ENCODE measurements around the gene HBA2. TPM values are rescaled to one million over a fixed set of nuclear protein-coding genes. Genes with fewer than 3 reads are reported as not detected.

The HBA2 gene
- total RNA-seq, 4 donors from 2014 or later = 91.3 to 2,323 (median 185) TPM

DNA sequence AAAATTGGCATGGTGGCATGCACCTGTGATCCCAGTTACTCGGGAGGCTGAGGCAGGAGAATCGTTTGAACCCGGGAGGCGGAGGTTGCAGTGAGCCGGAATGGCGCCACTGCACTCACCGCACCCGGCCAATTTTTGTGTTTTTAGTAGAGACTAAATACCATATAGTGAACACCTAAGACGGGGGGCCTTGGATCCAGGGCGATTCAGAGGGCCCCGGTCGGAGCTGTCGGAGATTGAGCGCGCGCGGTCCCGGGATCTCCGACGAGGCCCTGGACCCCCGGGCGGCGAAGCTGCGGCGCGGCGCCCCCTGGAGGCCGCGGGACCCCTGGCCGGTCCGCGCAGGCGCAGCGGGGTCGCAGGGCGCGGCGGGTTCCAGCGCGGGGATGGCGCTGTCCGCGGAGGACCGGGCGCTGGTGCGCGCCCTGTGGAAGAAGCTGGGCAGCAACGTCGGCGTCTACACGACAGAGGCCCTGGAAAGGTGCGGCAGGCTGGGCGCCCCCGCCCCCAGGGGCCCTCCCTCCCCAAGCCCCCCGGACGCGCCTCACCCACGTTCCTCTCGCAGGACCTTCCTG, 7.5 kb downstream of the HBA2 start, which contains the start of gene HBQ1:
Gene HBQ1, plus strand, starts transcription at position 359 of the 575 bp plus-strand sequence. Its CDS starts 28 bp downstream, at position 387.
- ATAC-seq (ENCODE audit: low FRiP score) (no peak), DNase-seq (ENCODE audit: low spot score) (no peak)
- TF ChIP-seq, protein P1, sequence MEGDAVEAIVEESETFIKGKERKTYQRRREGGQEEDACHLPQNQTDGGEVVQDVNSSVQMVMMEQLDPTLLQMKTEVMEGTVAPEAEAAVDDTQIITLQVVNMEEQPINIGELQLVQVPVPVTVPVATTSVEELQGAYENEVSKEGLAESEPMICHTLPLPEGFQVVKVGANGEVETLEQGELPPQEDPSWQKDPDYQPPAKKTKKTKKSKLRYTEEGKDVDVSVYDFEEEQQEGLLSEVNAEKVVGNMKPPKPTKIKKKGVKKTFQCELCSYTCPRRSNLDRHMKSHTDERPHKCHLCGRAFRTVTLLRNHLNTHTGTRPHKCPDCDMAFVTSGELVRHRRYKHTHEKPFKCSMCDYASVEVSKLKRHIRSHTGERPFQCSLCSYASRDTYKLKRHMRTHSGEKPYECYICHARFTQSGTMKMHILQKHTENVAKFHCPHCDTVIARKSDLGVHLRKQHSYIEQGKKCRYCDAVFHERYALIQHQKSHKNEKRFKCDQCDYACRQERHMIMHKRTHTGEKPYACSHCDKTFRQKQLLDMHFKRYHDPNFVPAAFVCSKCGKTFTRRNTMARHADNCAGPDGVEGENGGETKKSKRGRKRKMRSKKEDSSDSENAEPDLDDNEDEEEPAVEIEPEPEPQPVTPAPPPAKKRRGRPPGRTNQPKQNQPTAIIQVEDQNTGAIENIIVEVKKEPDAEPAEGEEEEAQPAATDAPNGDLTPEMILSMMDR (IDR thresholded peaks at IDR 0.05) = no peak

DNA sequence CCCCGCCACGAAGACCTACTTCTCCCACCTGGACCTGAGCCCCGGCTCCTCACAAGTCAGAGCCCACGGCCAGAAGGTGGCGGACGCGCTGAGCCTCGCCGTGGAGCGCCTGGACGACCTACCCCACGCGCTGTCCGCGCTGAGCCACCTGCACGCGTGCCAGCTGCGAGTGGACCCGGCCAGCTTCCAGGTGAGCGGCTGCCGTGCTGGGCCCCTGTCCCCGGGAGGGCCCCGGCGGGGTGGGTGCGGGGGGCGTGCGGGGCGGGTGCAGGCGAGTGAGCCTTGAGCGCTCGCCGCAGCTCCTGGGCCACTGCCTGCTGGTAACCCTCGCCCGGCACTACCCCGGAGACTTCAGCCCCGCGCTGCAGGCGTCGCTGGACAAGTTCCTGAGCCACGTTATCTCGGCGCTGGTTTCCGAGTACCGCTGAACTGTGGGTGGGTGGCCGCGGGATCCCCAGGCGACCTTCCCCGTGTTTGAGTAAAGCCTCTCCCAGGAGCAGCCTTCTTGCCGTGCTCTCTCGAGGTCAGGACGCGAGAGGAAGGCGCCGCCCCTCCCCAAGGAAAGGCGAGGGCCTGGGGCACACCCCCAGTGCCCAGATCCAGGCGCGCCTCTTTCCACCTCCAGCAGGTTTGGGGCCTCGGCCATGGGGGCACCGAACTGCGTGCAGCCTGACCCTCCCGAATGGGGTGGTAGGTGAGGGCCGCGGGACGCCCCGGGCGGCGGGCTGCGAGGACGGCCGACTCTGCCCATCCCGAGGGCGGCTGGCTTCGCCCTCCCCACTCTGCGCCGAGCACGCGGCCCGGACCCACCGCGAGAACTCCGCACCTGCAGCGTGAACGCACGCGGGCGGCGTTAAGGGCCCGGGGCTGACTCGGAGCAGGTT, 8.2 kb downstream of the HBA2 start:
- ATAC-seq (ENCODE audit: low FRiP score) (peak; percentile 57), DNase-seq (ENCODE audit: low spot score) (no peak)
- TF ChIP-seq, protein P1 (IDR thresholded peaks at IDR 0.05) = no peak

- no peak for ATAC-seq (ENCODE audit: low FRiP score)
- peak; percentile 64 for DNase-seq (ENCODE audit: low spot score)
Observed at GRCh38 chr16:181565-182021, 8.9 kb downstream of the HBA2 start.

DNA sequence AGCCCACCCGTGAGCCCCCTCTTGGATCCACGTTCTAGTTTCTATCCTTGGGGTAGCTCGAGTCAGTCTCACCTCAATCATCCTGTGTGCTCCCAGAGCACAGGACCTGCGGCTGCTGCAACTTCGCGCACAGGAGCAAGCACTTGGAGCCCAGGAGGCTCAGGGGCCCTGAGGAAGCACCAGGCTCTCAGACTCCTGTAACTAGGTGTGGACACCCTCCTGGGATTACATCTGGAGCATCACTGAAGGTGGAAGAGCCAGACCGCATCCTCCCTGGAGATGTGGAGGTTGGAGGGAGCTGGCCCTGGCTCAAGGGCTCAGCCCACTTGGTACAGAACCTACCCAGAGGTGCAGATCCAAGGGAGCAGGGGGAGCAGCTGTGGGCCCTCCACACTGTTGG, 10.3 kb downstream of the HBA2 start:
- ATAC-seq (ENCODE audit: low FRiP score) = no peak
- TF ChIP-seq, protein P1 (IDR thresholded peaks at IDR 0.05) = no peak
- no peak for DNase-seq (ENCODE audit: low spot score)

More at GRCh38 chr16:181565-182021, 8.9 kb downstream of the HBA2 start:
- TF ChIP-seq, protein P1 (IDR thresholded peaks at IDR 0.05) = peak in 2 of 3 donors; percentile 59 to 90

GRCh38 chr16:185213-185612, 12.5 kb downstream of the HBA2 start:
- DNase-seq (ENCODE audit: low spot score) (no peak), ATAC-seq (ENCODE audit: low FRiP score) (no peak)
- TF ChIP-seq, protein P1 (IDR thresholded peaks at IDR 0.05) = no peak

DNA sequence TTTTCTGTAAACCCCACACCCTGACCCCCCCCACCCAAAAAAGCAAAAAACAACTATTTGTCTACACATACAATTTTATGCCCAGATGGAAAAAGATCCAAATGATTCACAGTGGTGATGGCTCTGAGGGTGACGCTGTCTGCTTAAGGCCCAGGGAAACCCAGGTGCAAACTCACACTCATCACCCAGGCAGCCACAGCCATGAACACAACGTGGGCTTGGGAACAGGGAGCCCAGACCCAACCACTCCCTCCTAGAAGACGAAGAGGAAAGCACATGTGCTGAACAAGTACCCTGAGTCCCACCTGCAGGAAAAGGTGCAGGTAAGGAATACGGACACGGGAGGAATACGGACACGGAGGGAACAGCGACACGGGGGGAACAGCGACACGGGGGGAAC, 13.0 kb downstream of the HBA2 start:
- TF ChIP-seq, protein P1 (IDR thresholded peaks at IDR 0.05) = no peak
- ATAC-seq (ENCODE audit: low FRiP score) (no peak), DNase-seq (ENCODE audit: low spot score) (no peak)

Measured in omental fat pad (tissue), 4 donors.